ENCODE results near the gene ANKMY1.

DNA sequence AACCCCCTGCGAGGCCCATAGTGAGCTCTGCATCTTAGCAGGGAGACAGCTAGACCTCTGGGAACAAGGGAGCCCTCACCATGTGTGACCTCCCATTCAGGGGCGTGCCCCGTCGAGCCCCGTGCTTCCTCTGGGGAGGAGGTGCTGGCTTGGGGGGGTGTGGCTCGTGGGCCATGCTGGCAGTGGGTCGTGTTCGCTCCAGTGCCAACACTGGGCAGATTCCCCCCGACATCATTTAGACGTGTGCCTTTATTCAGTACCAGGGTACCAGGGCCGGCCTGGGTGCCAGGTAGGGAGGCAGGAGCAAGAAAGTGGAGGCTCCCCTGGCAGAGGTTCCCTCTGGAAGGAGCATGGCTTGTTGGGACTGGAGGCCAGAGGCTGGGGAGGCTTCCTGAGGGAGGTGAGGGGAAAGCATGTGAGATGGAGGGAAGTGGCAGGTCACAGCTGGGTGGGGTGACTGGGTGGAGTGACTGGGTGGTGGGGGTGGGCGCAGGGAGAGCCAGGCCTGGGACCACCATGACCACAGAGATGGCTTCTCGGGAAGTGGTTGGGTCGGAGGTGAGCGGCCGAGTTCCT lies 107.2 kb downstream of the ANKMY1 start:
- TF ChIP-seq, protein P1, sequence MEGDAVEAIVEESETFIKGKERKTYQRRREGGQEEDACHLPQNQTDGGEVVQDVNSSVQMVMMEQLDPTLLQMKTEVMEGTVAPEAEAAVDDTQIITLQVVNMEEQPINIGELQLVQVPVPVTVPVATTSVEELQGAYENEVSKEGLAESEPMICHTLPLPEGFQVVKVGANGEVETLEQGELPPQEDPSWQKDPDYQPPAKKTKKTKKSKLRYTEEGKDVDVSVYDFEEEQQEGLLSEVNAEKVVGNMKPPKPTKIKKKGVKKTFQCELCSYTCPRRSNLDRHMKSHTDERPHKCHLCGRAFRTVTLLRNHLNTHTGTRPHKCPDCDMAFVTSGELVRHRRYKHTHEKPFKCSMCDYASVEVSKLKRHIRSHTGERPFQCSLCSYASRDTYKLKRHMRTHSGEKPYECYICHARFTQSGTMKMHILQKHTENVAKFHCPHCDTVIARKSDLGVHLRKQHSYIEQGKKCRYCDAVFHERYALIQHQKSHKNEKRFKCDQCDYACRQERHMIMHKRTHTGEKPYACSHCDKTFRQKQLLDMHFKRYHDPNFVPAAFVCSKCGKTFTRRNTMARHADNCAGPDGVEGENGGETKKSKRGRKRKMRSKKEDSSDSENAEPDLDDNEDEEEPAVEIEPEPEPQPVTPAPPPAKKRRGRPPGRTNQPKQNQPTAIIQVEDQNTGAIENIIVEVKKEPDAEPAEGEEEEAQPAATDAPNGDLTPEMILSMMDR (IDR thresholded peaks at IDR 0.05), result no peak
- TF ChIP-seq ZFX (IDR thresholded peaks at IDR 0.05; ENCODE audit: borderline replicate concordance), result no peak

All from 22Rv1 (cell line).